Measurements from ENCODE around the gene FBN1. TPM values are rescaled to one million over a fixed set of nuclear protein-coding genes. Genes with fewer than 3 reads are reported as not detected.

The FBN1 gene
- total RNA-seq, 2 donors from 2014 or later: 12.1 to 81.9 TPM

DNA sequence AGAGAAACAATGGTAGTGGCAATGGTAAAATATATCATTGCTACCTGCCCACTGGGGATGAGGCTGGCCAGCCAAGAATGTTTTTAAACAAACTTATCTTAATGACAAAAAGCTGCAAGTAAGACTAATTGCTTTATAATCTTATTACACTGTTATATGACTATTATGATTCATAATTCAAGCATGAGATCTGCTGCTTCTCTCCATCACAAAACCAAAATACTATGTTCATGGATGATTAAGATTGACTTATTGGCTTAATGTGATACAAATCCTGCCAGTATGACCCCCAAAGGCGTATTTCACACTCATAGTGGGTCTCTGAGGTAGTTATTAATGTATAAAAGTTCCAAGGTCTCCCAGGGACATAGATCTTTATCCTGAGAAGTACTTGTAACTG is 52.6 kb downstream of the FBN1 start:
- 84% methylated on average over 1 of the region's 1 CpG for WGBS

DNA sequence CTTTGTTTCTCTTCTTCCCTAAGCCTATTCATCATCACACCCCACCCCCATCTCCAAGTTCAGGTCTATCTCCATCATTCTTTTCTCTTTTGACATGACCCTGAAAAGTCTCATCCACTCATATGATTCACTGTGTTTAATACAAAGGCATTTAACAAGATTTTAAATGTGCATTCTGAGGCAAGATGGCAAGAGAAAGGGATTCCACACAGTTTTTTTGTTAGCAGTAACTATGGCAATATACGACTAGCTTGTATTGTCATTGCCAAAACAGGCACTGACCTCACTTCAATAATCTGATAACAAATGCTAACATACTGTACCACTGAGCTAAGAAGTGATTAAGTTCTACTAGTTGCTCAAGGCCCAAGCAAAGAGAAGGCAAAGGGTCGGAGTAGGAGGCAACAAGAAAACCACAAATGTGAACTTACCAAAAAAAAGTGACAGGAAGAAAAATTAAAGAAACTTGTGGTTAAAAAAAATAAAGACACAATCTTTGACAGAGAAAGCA is 53.2 kb downstream of the FBN1 start:
- 51% methylated on average over 2 of the region's 2 CpGs for WGBS
- H3K4me3 ChIP-seq: no peak overlapping the region
- no peaks in the 10 kb centered on the region for H3K36me3 ChIP-seq
- H3K9me3 ChIP-seq: no peaks in the 10 kb centered on the region
- DNase-seq (ENCODE audit: low spot score): no peak
- no peaks in the 10 kb centered on the region for H3K4me1 ChIP-seq (replicated peaks)
- TF ChIP-seq POLR2AphosphoS5 (IDR thresholded peaks at IDR 0.05) (no peak), POLR2A (IDR thresholded peaks at IDR 0.05) (no peak)
- TF ChIP-seq, protein P1, sequence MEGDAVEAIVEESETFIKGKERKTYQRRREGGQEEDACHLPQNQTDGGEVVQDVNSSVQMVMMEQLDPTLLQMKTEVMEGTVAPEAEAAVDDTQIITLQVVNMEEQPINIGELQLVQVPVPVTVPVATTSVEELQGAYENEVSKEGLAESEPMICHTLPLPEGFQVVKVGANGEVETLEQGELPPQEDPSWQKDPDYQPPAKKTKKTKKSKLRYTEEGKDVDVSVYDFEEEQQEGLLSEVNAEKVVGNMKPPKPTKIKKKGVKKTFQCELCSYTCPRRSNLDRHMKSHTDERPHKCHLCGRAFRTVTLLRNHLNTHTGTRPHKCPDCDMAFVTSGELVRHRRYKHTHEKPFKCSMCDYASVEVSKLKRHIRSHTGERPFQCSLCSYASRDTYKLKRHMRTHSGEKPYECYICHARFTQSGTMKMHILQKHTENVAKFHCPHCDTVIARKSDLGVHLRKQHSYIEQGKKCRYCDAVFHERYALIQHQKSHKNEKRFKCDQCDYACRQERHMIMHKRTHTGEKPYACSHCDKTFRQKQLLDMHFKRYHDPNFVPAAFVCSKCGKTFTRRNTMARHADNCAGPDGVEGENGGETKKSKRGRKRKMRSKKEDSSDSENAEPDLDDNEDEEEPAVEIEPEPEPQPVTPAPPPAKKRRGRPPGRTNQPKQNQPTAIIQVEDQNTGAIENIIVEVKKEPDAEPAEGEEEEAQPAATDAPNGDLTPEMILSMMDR (IDR thresholded peaks at IDR 0.05): no peak
- intact Hi-C loops (cut with DNase I): no loop called here
- H3K27ac ChIP-seq: no peak overlapping the region
- H3K27me3 ChIP-seq (replicated peaks; ENCODE audit: insufficient read depth): no peaks in the 10 kb centered on the region

More for the DNA sequence above, 52.6 kb downstream of the FBN1 start:
- H3K36me3 ChIP-seq: no peaks in the 10 kb centered on the region
- H3K9me3 ChIP-seq: no peaks in the 10 kb centered on the region
- H3K4me1 ChIP-seq (replicated peaks): no peaks in the 10 kb centered on the region
- intact Hi-C loops (cut with DNase I): no loop called here
- no peak overlapping the region for H3K4me3 ChIP-seq
- DNase-seq (ENCODE audit: low spot score): no peak
- TF ChIP-seq, protein P1 (IDR thresholded peaks at IDR 0.05): no peak
- TF ChIP-seq POLR2AphosphoS5 (IDR thresholded peaks at IDR 0.05): no peak
- TF ChIP-seq POLR2A (IDR thresholded peaks at IDR 0.05): no peak
- no peak overlapping the region for H3K27ac ChIP-seq
- H3K27me3 ChIP-seq (replicated peaks; ENCODE audit: insufficient read depth): no peaks in the 10 kb centered on the region

DNA sequence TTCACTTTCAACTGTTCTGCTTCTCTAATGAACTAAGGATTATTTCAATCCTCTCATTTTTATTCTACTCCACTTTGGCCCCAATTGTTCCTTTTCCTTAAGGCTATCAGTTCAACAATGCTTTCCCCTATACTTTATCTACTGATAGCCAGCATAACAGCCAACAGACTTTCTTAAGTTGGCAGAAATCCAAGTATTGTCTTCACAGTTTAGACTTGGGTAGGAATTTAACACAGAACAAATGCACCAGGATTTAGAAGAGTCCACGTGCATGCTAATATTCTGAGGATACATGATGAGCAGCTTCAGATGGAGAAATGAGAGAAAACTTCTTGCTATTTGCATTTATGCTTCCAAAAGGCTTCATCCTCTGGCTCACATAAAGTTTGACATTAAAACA is 54.8 kb downstream of the FBN1 start:
- intact Hi-C loops (cut with DNase I): no loop called here
- Histone ChIP-seq H3K4me1 (replicated peaks) (no peaks in the 10 kb centered on the region), H3K9me3 (no peaks in the 10 kb centered on the region), H3K4me3 (no peak overlapping the region), H3K27ac (no peak overlapping the region), H3K27me3 (replicated peaks; ENCODE audit: insufficient read depth) (no peaks in the 10 kb centered on the region), H3K36me3 (no peaks in the 10 kb centered on the region)
- DNase-seq (ENCODE audit: low spot score): no peak
- no peak for TF ChIP-seq POLR2AphosphoS5 (IDR thresholded peaks at IDR 0.05)
- TF ChIP-seq, protein P1 (IDR thresholded peaks at IDR 0.05): no peak
- TF ChIP-seq POLR2A (IDR thresholded peaks at IDR 0.05): no peak
- 7% methylated on average over 1 of the region's 1 CpG for WGBS

DNA sequence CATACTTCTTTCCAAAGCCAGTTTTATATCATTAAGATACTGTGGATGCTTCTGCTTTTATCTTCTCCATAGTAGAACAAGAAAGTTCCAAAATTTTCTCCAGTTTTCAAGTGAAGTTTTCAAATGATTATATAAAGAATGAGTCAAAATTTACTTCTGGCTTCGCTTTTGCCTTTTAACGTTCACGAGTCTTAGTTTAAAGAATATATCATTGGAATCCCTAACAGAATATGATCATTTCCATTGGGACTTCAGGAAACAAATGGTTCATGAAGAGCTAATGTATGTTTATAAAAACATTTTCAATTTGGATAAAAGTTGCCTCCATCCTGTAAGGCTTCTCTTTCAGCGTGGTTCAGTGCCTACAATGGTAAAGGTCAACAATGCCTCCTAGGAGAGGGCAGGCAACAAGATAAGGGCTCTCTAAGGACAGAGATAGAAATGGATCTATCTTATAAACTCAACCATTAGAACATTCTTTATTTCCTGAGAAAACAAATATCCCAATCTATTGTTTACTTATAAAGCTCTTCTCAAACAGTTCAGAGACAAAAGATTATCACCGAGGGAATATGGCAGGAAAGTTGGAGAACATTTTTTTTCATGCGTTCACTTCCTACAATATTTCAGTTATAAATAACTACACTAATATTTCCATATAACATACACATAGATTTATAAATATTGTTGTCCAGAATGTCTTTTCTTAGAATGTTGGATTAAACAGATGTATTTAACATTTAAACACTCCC is 60.5 kb downstream of the FBN1 start:
- TF ChIP-seq, protein P1 (IDR thresholded peaks at IDR 0.05): no peak
- TF ChIP-seq POLR2AphosphoS5 (IDR thresholded peaks at IDR 0.05) (no peak), POLR2A (IDR thresholded peaks at IDR 0.05) (no peak)
- H3K4me1 ChIP-seq (replicated peaks): no peaks in the 10 kb centered on the region
- H3K27me3 ChIP-seq (replicated peaks; ENCODE audit: insufficient read depth): no peaks in the 10 kb centered on the region

More for the DNA sequence above, 60.5 kb downstream of the FBN1 start:
- WGBS: 84% methylated on average over 6 of the region's 6 CpGs
- no peaks in the 10 kb centered on the region for H3K36me3 ChIP-seq
- H3K27ac ChIP-seq: no peak overlapping the region
- H3K9me3 ChIP-seq: no peaks in the 10 kb centered on the region
- no peak overlapping the region for H3K4me3 ChIP-seq
- intact Hi-C loops (cut with DNase I): no loop called here
- no peak for DNase-seq (ENCODE audit: low spot score)
